Nephron progenitor cell (in vitro differentiated cells): ENCODE data around the gene LIMS2.
A peak's percentile ranks its signal among the peaks of the same experiment; 100 is the strongest.

Source experiments
- DNase-seq: peaks from one replicate; pipeline ENCODE4 v3.0.0; 2021
- H3K27ac Mint-ChIP-seq: 2 replicates; pipeline ENCODE4 v1.8.0; 2021; ENCODE audit warnings: mild to moderate bottlenecking, moderate library complexity, mixed read lengths
- H3K27me3 Mint-ChIP-seq: 2 replicates; pipeline ENCODE4 v1.8.0; 2021; ENCODE audit warnings: mild to moderate bottlenecking, low read depth, mixed read lengths; ENCODE audit not compliant: poor library complexity
- H3K36me3 Mint-ChIP-seq: 2 replicates; pipeline ENCODE4 v1.8.0; 2021; ENCODE audit warnings: low read depth, mixed read lengths
- H3K4me1 Mint-ChIP-seq: 2 replicates; pipeline ENCODE4 v1.8.0; 2021; ENCODE audit warnings: mixed read lengths
- H3K4me3 Mint-ChIP-seq: 2 replicates; pipeline ENCODE4 v1.8.0; 2021; ENCODE audit warnings: mild to moderate bottlenecking, moderate library complexity, mixed read lengths
- H3K9me3 Mint-ChIP-seq: 2 replicates; pipeline ENCODE4 v1.8.0; 2021; ENCODE audit warnings: mild to moderate bottlenecking, moderate library complexity, mixed read lengths
- CTCF ChIP-seq: fragments of 200-600 bp; sonication (generic); IDR thresholded peaks from 2 replicates; pipeline ENCODE4 v1.5.0; 2021; ENCODE audit warnings: antibody characterized with exemption

Gene LIMS2

GRCh38 chr2:127670055-127670956 is 5.0 kb downstream of the LIMS2 start:
- peaks cover 92% of the 10 kb centered on the region for H3K27me3 Mint-ChIP-seq

GRCh38 chr2:127669056-127669455 is 6.3 kb downstream of the LIMS2 start:
- Mint-ChIP-seq H3K27ac (no peak overlapping the region), H3K4me3 (no peak overlapping the region), H3K27me3 (peaks cover 94% of the 10 kb centered on the region), H3K4me1 (peaks cover 6% of the 10 kb centered on the region), H3K9me3 (peaks cover 6% of the 10 kb centered on the region), H3K36me3 (no peaks in the 10 kb centered on the region)
- no peak for TF ChIP-seq CTCF
- DNase-seq, result no peak

More at GRCh38 chr2:127670055-127670956, 5.0 kb downstream of the LIMS2 start:
- peaks cover 6% of the 10 kb centered on the region for H3K9me3 Mint-ChIP-seq
- no peak for DNase-seq
- TF ChIP-seq CTCF, result no peak
- no peak overlapping the region for H3K4me3 Mint-ChIP-seq
- H3K4me1 Mint-ChIP-seq, result peaks cover 5% of the 10 kb centered on the region
- H3K27ac Mint-ChIP-seq, result no peak overlapping the region
- H3K36me3 Mint-ChIP-seq, result no peaks in the 10 kb centered on the region

GRCh38 chr2:127665267-127665893 is 9.9 kb downstream of the LIMS2 start:
- H3K27me3 Mint-ChIP-seq, result peaks cover 81% of the 10 kb centered on the region
- peaks cover 32% of the 10 kb centered on the region for H3K4me1 Mint-ChIP-seq
- H3K4me3 Mint-ChIP-seq, result no peak overlapping the region
- DNase-seq, result no peak
- no peak overlapping the region for H3K27ac Mint-ChIP-seq
- no peak for TF ChIP-seq CTCF
- H3K36me3 Mint-ChIP-seq, result no peaks in the 10 kb centered on the region
- peaks cover 6% of the 10 kb centered on the region for H3K9me3 Mint-ChIP-seq

GRCh38 chr2:127664895-127665225 is 10.5 kb downstream of the LIMS2 start:
- Mint-ChIP-seq H3K4me3 (no peak overlapping the region), H3K9me3 (peaks cover 6% of the 10 kb centered on the region), H3K27ac (no peak overlapping the region), H3K27me3 (peaks cover 78% of the 10 kb centered on the region), H3K36me3 (no peaks in the 10 kb centered on the region), H3K4me1 (peaks cover 32% of the 10 kb centered on the region)
- no peak for DNase-seq
- TF ChIP-seq CTCF, result no peak

- Mint-ChIP-seq H3K27me3 (peaks cover 72% of the 10 kb centered on the region), H3K4me1 (peaks cover 32% of the 10 kb centered on the region), H3K9me3 (peaks cover 6% of the 10 kb centered on the region), H3K4me3 (peak overlapping the region; percentile 30), H3K27ac (no peak overlapping the region), H3K36me3 (no peaks in the 10 kb centered on the region)
- DNase-seq, result peak; percentile 79
- no peak for TF ChIP-seq CTCF
Measured at GRCh38 chr2:127664065-127664894, 11.1 kb downstream of the LIMS2 start.
